H9 (cell line): Measurements from ENCODE around the gene CELA2A. TPM values are rescaled to one million over a fixed set of nuclear protein-coding genes. Genes with fewer than 3 reads are reported as not detected.

Experiments used
- DNase-seq: peaks from one replicate; pipeline ENCODE4 v3.0.0-alpha.2; 2017
- H2AFZ ChIP-seq: one replicate; pipeline ENCODE4 v1.6.1; 2013; ENCODE audit warnings: mild to moderate bottlenecking, low read length, control low read depth, moderate library complexity
- H2AK5ac ChIP-seq: 2 replicates; pipeline ENCODE4 v1.6.1; 2013; ENCODE audit warnings: low read length, control low read depth, mixed read lengths; ENCODE audit not compliant: insufficient read length
- H2BK120ac ChIP-seq: one replicate; pipeline ENCODE4 v1.6.1; 2013; ENCODE audit warnings: low read depth, mild to moderate bottlenecking, low read length, control low read depth, inconsistent platforms; ENCODE audit not compliant: poor library complexity, severe bottlenecking
- H2BK12ac ChIP-seq: 2 replicates; pipeline ENCODE4 v1.6.1; 2013; ENCODE audit warnings: low read length, control low read depth, mixed read lengths, low read depth; ENCODE audit not compliant: insufficient read length
- H2BK15ac ChIP-seq: 2 replicates; pipeline ENCODE4 v1.6.1; 2013; ENCODE audit warnings: low read depth, low read length, control low read depth
- H2BK20ac ChIP-seq: one replicate; pipeline ENCODE4 v1.6.1; 2013; ENCODE audit warnings: low read depth, mild to moderate bottlenecking, low read length, control low read depth, inconsistent platforms; ENCODE audit not compliant: poor library complexity, severe bottlenecking
- H2BK5ac ChIP-seq: 2 replicates; pipeline ENCODE4 v1.6.1; 2013; ENCODE audit warnings: low read length, control low read depth, mixed read lengths; ENCODE audit not compliant: insufficient read length
- H3K14ac ChIP-seq: 2 replicates; pipeline ENCODE4 v1.6.1; 2013; ENCODE audit warnings: low read length, control low read depth; ENCODE audit not compliant: insufficient read depth
- H3K18ac ChIP-seq: 2 replicates; pipeline ENCODE4 v1.6.1; 2013; ENCODE audit warnings: low read depth, mild to moderate bottlenecking, mixed read lengths, low read length, control low read depth; ENCODE audit not compliant: insufficient read length
- H3K23ac ChIP-seq: 2 replicates; pipeline ENCODE4 v1.6.1; 2013; ENCODE audit warnings: low read length, control low read depth, mixed read lengths, low read depth; ENCODE audit not compliant: insufficient read length
- H3K23me2 ChIP-seq: 2 replicates; pipeline ENCODE4 v1.6.1; 2013; ENCODE audit warnings: low read depth, mild to moderate bottlenecking, mixed read lengths, low read length, control low read depth; ENCODE audit not compliant: insufficient read length, poor library complexity, severe bottlenecking
- H3K27ac ChIP-seq: 2 replicates; pipeline ENCODE4 v1.5.1; 2013; ENCODE audit warnings: low read length, control low read depth, mixed read lengths, low read depth; ENCODE audit not compliant: insufficient read length
- H3K27me3 ChIP-seq: 2 replicates; pipeline ENCODE4 v1.6.1; 2013; ENCODE audit warnings: low read length, control low read depth, inconsistent platforms; ENCODE audit not compliant: insufficient read depth
- H3K4ac ChIP-seq: 2 replicates; pipeline ENCODE4 v1.6.1; 2013; ENCODE audit warnings: low read depth, mild to moderate bottlenecking, control low read depth, inconsistent platforms, low read length, moderate library complexity
- H3K4me1 ChIP-seq: 2 replicates; pipeline ENCODE4 v1.6.1; 2013; ENCODE audit warnings: low read length, control low read depth, inconsistent platforms; ENCODE audit not compliant: insufficient read depth
- H3K4me2 ChIP-seq: 2 replicates; pipeline ENCODE4 v1.6.1; 2013; ENCODE audit warnings: low read length, control low read depth, mixed read lengths; ENCODE audit not compliant: insufficient read length, insufficient read depth
- H3K56ac ChIP-seq: 2 replicates; pipeline ENCODE4 v1.6.1; 2013; ENCODE audit warnings: low read depth, mild to moderate bottlenecking, mixed read lengths, low read length, control low read depth; ENCODE audit not compliant: insufficient read length
- H3K79me1 ChIP-seq: 2 replicates; pipeline ENCODE4 v1.6.1; 2013; ENCODE audit warnings: low read depth, mild to moderate bottlenecking, moderate library complexity, low read length, control low read depth, inconsistent platforms; ENCODE audit not compliant: insufficient read depth, poor library complexity, severe bottlenecking
- H3K79me2 ChIP-seq: 2 replicates; pipeline ENCODE4 v1.6.1; 2013; ENCODE audit warnings: low read length, control low read depth, inconsistent platforms; ENCODE audit not compliant: insufficient read depth
- H3K9ac ChIP-seq: 2 replicates; pipeline ENCODE4 v1.6.1; 2013; ENCODE audit warnings: low read length, control low read depth, mixed read lengths; ENCODE audit not compliant: insufficient read length; ENCODE audit errors: extremely low read depth
- H3K9me3 ChIP-seq: one replicate; pipeline ENCODE4 v1.6.1; 2013; ENCODE audit warnings: low read depth, low read length, inconsistent platforms; ENCODE audit not compliant: control insufficient read depth
- H3T11ph ChIP-seq: one replicate; pipeline ENCODE4 v1.6.1; 2013; ENCODE audit warnings: mild to moderate bottlenecking, low read length, control low read depth, inconsistent platforms
- H4K20me1 ChIP-seq: one replicate; pipeline ENCODE4 v1.6.1; 2013; ENCODE audit not compliant: control insufficient read depth, insufficient read length, insufficient read depth
- H4K5ac ChIP-seq: 2 replicates; pipeline ENCODE4 v1.6.1; 2013; ENCODE audit warnings: low read depth, mild to moderate bottlenecking, mixed read lengths, low read length, control low read depth; ENCODE audit not compliant: insufficient read length
- H4K8ac ChIP-seq: replicated peaks from 2 replicates; pipeline ENCODE4 v1.6.1; 2013; ENCODE audit warnings: low read length, control low read depth, mixed read lengths, low read depth; ENCODE audit not compliant: insufficient read length
- H4K91ac ChIP-seq: 2 replicates; pipeline ENCODE4 v1.6.1; 2013; ENCODE audit warnings: low read depth, mild to moderate bottlenecking, moderate library complexity, mixed read lengths, low read length, control low read depth; ENCODE audit not compliant: insufficient read length
- H3K27ac Mint-ChIP-seq, 3 experiments: 2 replicates in 2 of 3; 3 replicates in 1 of 3; pipeline ENCODE4 v1.8.0; 2020 to 2021; ENCODE audit warnings: mixed read lengths in 3 of 3, mild to moderate bottlenecking in 1 of 3, moderate library complexity in 1 of 3
- H3K27me3 Mint-ChIP-seq: 2 replicates; pipeline ENCODE4 v1.8.0; 2021; ENCODE audit warnings: low read depth, mild to moderate bottlenecking, moderate library complexity, mixed read lengths
- H3K36me3 Mint-ChIP-seq, 3 experiments: 2 replicates in 2 of 3; 3 replicates in 1 of 3; pipeline ENCODE4 v1.8.0; 2020 to 2021; ENCODE audit warnings: low read depth in 3 of 3, mixed read lengths in 3 of 3; ENCODE audit not compliant: insufficient read depth in 1 of 3
- H3K4me1 Mint-ChIP-seq, 2 experiments: 2 replicates each; pipeline ENCODE4 v1.8.0; 2020; ENCODE audit warnings: mixed read lengths in 2 of 2
- H3K4me3 Mint-ChIP-seq, 2 experiments: 2 replicates in 1 of 2; 3 replicates in 1 of 2; pipeline ENCODE4 v1.8.0; 2020 to 2021; ENCODE audit warnings: mild to moderate bottlenecking in 2 of 2, mixed read lengths in 2 of 2, moderate library complexity in 1 of 2
- H3K9me3 Mint-ChIP-seq, 2 experiments: 2 replicates in 1 of 2; 3 replicates in 1 of 2; pipeline ENCODE4 v1.8.0; 2020; ENCODE audit warnings: mild to moderate bottlenecking in 2 of 2, mixed read lengths in 2 of 2, moderate library complexity in 1 of 2
- CTCF ChIP-seq: fragments of 200-600 bp; sonication (generic); conservative IDR thresholded peaks from 3 replicates; pipeline ENCODE4 v1.8.0; 2021; ENCODE audit warnings: antibody characterized with exemption, mild to moderate bottlenecking
- WGBS: extraction: QIAGEN DNeasy Blood & Tissue Kit; methylation state at CpG from one replicate; pipeline ENCODE4 v1.1.7; 2013; ENCODE audit warnings: missing lambda C conversion rate, low lambda C conversion rate, mixed read lengths; ENCODE audit not compliant: insufficient read length; ENCODE audit errors: extremely low coverage; 5-methylcytosine and 5-hydroxymethylcytosine counted together
- total RNA-seq: library from RNA; stranded (reverse); gene quantifications from 2 replicates; pipeline ENCODE4 v1.2.1, GENCODE V29; 2021

The CELA2A gene
- total RNA-seq, 1 experiment from 2014 or later: not detected

GRCh38 chr1:15431571-15431948 lies 25.0 kb upstream of the CELA2A start:
- WGBS: no CpG with 5 or more reads among the region's 4 CpGs
- Mint-ChIP-seq H3K27ac (no peak overlapping the region), H3K4me1 (peaks cover 7 to 16% of the 10 kb centered on the region in 2 experiments), H3K9me3 (no peaks in the 10 kb centered on the region; a peak in 1 of 5 replicates), H3K4me3 (no peak overlapping the region), H3K27me3 (no peaks in the 10 kb centered on the region; the same call in 1 of the 2 replicates), H3K36me3 (peaks cover 0 to 4% (median 2%) of the 10 kb centered on the region in 3 experiments; a peak in 4 of 7 replicates)
- Histone ChIP-seq H4K8ac (no peak overlapping the region), H3K4ac (no peak overlapping the region), H3K4me1 (no peaks in the 10 kb centered on the region), H3K79me1 (no peaks in the 10 kb centered on the region), H2AFZ (no peak overlapping the region), H2BK5ac (no peak overlapping the region), H3K27ac (no peak overlapping the region), H2BK12ac (no peak overlapping the region), H3K18ac (no peak overlapping the region), H2AK5ac (no peak overlapping the region), H3K9ac (no peak overlapping the region), H4K20me1 (no peaks in the 10 kb centered on the region), H2BK120ac (no peak overlapping the region), H3K14ac (no peak overlapping the region), H3K23me2 (no peaks in the 10 kb centered on the region), H3K56ac (no peak overlapping the region), H2BK20ac (no peak overlapping the region), H4K5ac (no peak overlapping the region), H3K9me3 (no peaks in the 10 kb centered on the region), H4K91ac (no peak overlapping the region), H3K4me2 (no peak overlapping the region), H2BK15ac (no peak overlapping the region), H3K27me3 (no peaks in the 10 kb centered on the region), H3K79me2 (no peaks in the 10 kb centered on the region), H3K23ac (no peak overlapping the region), H3T11ph (no peak overlapping the region)
- no peak for TF ChIP-seq CTCF
- no peak for DNase-seq
